Mucosa of descending colon (tissue), 3 donors: ENCODE data around the gene LRP5. TPM values are rescaled to one million over a fixed set of nuclear protein-coding genes. Genes with fewer than 3 reads are reported as not detected.

Experiments
- ATAC-seq: fragments of 200-7000 bp; cut with Tn5 transposase; one replicate; pipeline ENCODE4 v1.9.1; 2020; ENCODE audit warnings: mild to moderate bottlenecking, moderate library complexity
- DNase-seq, 3 donors: peaks; one replicate each; pipeline ENCODE4 v3.0.0-alpha.2; 2020
- H3K36me3 ChIP-seq: fragments of 200-600 bp; one replicate; pipeline ENCODE4 v1.8.0; 2021; ENCODE audit warnings: low read depth, mild to moderate bottlenecking
- H3K4me1 ChIP-seq: fragments of 200-600 bp; one replicate; pipeline ENCODE4 v1.8.0; 2021; ENCODE audit warnings: low read depth, mild to moderate bottlenecking
- H3K4me3 ChIP-seq: fragments of 200-600 bp; one replicate; pipeline ENCODE4 v1.8.0; 2021; ENCODE audit warnings: mild to moderate bottlenecking
- H3K9me3 ChIP-seq: fragments of 200-600 bp; one replicate; pipeline ENCODE4 v1.8.0; 2021; ENCODE audit warnings: mild to moderate bottlenecking
- CTCF ChIP-seq: fragments of 200-600 bp; IDR thresholded peaks from one replicate; pipeline ENCODE4 v1.8.0; 2022; ENCODE audit warnings: antibody characterized with exemption, mild to moderate bottlenecking
- intact Hi-C, 2 donors: fragments of 100-400 bp; cut with DNase I in 1 of 2; cut with micrococcal nuclease in 1 of 2; formaldehyde crosslinking; loops; one replicate each; pipeline versions ENCODE4 v1.11.0 to v1.11.1; 2022; cut with DNase I, micrococcal nuclease
- total RNA-seq, 3 donors: library from RNA; stranded (reverse); fragmentation: NEBNext Ultra II Directional in 2 of 3; extraction: Animal tissue kit (Norgen Biotek cat#: 25700) in 2 of 3; gene quantifications; one replicate each; pipeline versions ENCODE4 v1.2.1 to v1.2.4, GENCODE V29; 2021 to 2023
- donor health status: DM: no; HTN: no; CAD: no; lungs with moderate emphysema.
- donor health status: DM: no; HTN: no; CAD: no.
- donor health status: DM: no; HTN: yes; CAD: no.

The LRP5 gene
- total RNA-seq, 3 donors from 2014 or later = 83.7 to 113 (median 103) TPM

- DNase-seq = no peak
- Histone ChIP-seq H3K4me1 (peaks cover 16% of the 10 kb centered on the region), H3K4me3 (no peak overlapping the region), H3K9me3 (no peaks in the 10 kb centered on the region), H3K36me3 (no peaks in the 10 kb centered on the region)
- intact Hi-C loops = no loop called here
- ATAC-seq = no peak
- no peak for TF ChIP-seq CTCF
Observed at GRCh38 chr11:68333173-68333572, 20.8 kb downstream of the LRP5 start.

- Histone ChIP-seq H3K9me3 (no peaks in the 10 kb centered on the region), H3K36me3 (no peaks in the 10 kb centered on the region), H3K4me1 (peaks cover 8% of the 10 kb centered on the region), H3K4me3 (no peak overlapping the region)
- intact Hi-C loops = no loop called here
- TF ChIP-seq CTCF = no peak
- ATAC-seq (no peak), DNase-seq (no peak)
Observed at GRCh38 chr11:68334923-68335322, 22.5 kb downstream of the LRP5 start.

GRCh38 chr11:68335683-68336082, 23.3 kb downstream of the LRP5 start:
- H3K4me1 ChIP-seq = peaks cover 7% of the 10 kb centered on the region
- TF ChIP-seq CTCF = no peak

GRCh38 chr11:68336716-68337115, 24.3 kb downstream of the LRP5 start:
- Histone ChIP-seq H3K9me3 (no peaks in the 10 kb centered on the region), H3K4me3 (no peak overlapping the region), H3K4me1 (peaks cover 5% of the 10 kb centered on the region), H3K36me3 (no peaks in the 10 kb centered on the region)
- no peak for ATAC-seq
- no peak for DNase-seq
- intact Hi-C loops = no loop called here
- no peak for TF ChIP-seq CTCF

More at GRCh38 chr11:68335683-68336082, 23.3 kb downstream of the LRP5 start:
- Histone ChIP-seq H3K36me3 (no peaks in the 10 kb centered on the region), H3K9me3 (no peaks in the 10 kb centered on the region), H3K4me3 (no peak overlapping the region)
- ATAC-seq (no peak), DNase-seq (no peak)
- intact Hi-C loops = no loop called here

GRCh38 chr11:68337399-68337835, 25.0 kb downstream of the LRP5 start:
- peaks cover 11% of the 10 kb centered on the region for H3K4me1 ChIP-seq
- ATAC-seq = peak; percentile 4

More at GRCh38 chr11:68337399-68337835, 25.0 kb downstream of the LRP5 start:
- Histone ChIP-seq H3K4me3 (no peak overlapping the region), H3K9me3 (no peaks in the 10 kb centered on the region), H3K36me3 (no peaks in the 10 kb centered on the region)
- TF ChIP-seq CTCF = no peak
- DNase-seq = peak in 1 of 3 donors; percentile 21
- intact Hi-C loops = no loop called here
